NCI-H2171 treated with DMSO at 0.1 percent for 48 hours (cell line): ENCODE results near the gene RALGDS.
"Not testable (repeated sequence)": the region's sequence is repeated elsewhere in the genome, so short reads cannot be mapped to it uniquely, and the experiment has no call there.

ENCODE experiments used
- DNase-seq: peaks from one replicate; lab custom pipeline; 2025; lab: John Stamatoyannopoulos, UW

Gene RALGDS

GRCh38 chr9:133106511-133107244 is 14.4 kb downstream of the RALGDS start:
- DNase-seq, result no peak

DNA sequence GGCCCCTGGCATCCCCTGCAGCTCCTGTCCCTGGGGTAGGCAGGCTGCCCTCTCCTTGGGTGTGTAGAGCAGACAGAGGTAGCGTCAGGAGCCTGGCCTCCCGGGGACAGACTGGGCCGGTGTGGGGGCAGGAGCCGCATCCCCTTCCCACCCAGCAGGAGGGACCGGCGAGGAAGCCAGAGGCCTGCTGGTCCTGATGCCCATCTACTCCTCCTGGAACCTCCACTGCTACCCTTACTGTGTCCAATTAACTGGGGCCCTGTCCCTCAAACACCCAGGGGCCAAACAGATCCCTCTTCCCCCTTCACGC is 15.6 kb downstream of the RALGDS start:
- DNase-seq, result no peak

DNA sequence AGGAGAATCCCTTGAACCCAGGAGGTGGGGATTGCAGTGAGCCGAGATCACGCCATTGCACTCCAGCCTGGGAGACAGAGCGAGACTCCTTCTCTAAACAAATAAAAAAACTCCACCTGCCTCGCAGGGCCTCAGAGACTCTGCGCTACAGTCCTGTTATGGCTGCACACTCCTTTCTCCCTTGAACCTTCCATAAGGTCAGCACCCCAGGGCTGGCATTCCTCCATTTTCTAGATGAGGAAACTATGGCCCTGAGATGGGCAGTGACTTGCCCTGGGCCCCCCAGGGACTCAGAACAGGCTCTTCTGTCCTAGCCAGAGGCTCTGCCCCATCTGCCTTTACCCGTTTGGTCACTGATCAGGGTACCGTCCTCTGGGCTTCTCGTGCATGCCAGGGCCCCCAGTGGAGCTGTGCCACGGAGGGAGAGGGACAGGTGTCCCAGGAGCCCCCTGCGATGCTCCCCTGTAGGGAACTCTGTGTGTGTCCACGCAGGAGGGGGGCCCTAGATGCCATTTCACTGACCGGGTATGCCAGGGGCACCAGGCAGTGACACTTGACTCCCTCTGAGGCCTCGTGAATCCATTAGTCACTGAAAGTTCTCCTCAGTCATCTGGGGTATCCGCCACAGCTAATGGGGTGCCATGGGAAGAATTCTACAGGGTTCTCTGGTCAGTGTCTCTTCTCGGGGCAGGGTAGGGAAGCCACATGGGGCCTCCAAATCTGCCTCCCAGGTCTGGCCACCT is 16.2 kb downstream of the RALGDS start:
- no peak for DNase-seq

DNA sequence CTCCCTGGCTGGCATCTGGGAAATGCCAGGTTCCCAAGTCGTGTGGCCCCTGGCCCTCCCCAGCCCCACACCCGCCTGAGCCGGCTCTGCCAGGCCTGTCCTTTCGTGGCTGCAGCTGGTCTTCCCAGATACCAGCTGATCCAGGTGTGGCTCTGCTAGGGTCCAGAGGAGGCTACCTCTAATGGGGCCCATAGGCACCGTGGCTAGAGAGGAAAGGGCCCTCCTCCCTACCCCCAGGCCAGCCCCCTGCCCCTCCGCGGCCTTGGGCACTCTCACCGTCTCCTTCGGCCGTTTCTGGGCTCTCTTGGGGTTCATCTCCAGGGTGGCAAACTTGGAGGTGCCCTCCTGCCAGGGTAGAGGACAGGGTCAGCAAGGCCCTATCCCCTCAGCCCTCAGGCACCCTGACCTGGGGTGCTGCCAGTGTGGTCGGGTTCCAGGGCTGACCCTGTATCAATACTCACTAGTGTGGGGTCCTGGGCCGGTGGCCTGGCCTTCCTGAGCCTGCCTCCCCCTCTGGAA is 17.0 kb downstream of the RALGDS start:
- no peak for DNase-seq

DNA sequence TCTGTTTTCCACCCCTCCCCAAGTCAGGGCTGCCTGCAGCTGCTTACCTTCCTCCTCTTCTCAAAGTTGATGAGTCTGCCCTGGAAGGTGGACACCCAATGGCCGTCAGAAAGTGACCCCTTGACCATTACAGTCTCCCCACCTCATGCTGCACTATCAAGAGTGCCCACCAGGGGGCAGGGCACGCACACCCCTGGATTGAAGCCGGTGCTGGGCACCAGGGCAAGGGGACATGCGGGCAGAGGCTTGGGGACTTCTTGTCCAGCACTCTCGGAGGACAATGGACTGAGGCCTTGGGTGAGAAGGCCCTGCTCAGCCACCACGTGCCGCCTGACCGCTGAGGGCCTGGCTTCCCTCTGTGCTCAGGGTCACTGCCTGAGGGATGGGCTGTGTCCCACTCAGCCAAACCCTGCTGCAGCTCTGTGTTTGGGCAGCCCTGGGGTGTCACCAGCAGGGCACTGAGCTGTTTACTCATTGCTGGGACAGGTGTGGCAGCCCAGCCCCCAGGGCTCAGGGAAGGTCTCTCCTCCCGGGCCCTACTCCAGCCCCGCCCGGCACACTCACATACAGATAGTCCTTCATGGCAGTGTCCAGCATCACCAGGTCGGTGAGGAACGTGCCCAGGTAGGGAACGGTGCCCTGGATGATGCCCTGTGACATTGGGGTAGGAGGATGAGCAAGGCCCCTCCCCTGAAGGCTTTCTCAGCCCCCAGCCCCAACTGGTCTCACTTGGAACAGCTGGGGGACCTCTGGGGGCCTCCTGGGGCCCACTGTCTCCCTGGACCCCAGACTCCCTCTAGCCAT is 17.7 kb downstream of the RALGDS start:
- no peak for DNase-seq

DNA sequence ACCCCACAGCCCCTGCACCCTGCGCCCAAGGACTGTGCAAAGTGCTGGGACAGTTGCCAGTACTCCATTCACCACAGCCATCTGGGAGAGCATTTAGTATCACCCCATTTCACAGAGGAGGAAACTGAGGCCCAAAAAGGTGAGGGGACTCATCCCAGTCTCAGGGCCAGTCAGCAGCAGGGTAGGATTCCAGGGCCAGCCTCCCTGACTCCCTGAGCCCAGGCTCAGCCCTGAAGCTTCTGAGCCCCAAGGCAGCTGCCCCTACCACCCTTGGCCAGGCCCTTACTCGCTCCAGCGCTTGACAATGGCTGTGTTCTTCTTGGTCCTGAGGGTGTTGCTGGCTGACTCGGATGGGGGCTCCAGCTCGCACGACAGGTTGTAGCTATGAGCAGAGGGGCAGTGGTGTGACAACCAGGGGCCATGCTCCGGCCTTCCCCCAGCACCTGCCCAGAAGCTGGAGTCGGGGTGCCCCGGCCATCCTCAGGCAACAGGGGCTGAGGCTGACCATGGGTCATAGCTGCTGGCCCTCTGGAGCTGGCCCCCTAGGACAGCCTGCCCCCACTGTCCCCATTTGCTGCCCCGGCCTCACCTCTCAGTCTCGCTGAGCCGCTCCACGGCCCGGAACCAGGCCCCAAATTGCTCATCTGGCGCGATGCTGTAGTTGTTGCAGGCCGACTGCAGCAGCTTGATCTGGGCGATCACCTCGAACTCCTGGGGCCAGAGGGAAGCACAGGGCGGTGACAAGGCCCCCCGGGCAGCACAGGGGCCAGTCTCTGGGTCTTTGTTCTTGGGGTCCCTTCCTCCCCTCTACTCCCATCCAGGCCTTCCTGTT is 18.6 kb downstream of the RALGDS start:
- no peak for DNase-seq

DNA sequence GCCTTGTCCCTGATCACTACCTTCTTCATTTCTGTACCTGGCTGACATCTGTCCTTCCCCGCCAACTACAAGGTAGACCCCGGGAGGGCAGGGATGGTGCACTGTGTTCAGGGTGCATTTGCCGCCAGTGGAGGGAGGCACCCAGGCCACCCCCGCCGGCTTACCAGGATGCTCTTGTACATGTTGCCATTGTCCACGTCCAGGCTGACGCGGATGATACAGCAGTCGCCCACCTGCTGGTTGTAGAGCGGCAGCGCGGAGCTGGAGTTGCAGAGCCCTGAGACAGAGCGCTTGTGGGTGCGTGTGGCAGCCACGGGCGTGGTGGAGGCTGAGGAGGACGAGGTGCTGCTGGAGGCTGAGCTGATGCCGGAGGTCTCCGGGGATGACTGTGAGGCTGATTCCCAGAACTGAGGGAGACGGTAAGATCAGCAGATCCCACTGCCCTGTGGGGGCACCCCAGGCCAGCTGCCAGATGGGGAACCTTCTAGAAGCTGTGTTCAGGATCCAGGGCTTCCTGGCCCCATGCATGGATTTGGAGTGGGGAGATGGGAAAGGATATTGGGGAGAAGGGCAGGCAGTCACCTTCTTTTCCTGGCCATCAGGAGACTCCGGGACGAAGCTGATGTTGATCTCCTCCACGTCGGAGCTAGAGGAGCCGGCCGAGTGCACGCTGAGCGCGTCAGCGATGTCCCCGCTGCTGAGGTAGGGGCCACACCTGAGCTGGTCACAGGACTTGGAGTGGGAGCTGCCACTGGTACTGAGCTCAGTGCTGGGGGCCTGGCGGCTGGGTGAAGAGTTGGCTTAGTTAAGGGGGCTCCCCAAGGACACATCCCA is 19.5 kb downstream of the RALGDS start:
- DNase-seq, result no peak

DNA sequence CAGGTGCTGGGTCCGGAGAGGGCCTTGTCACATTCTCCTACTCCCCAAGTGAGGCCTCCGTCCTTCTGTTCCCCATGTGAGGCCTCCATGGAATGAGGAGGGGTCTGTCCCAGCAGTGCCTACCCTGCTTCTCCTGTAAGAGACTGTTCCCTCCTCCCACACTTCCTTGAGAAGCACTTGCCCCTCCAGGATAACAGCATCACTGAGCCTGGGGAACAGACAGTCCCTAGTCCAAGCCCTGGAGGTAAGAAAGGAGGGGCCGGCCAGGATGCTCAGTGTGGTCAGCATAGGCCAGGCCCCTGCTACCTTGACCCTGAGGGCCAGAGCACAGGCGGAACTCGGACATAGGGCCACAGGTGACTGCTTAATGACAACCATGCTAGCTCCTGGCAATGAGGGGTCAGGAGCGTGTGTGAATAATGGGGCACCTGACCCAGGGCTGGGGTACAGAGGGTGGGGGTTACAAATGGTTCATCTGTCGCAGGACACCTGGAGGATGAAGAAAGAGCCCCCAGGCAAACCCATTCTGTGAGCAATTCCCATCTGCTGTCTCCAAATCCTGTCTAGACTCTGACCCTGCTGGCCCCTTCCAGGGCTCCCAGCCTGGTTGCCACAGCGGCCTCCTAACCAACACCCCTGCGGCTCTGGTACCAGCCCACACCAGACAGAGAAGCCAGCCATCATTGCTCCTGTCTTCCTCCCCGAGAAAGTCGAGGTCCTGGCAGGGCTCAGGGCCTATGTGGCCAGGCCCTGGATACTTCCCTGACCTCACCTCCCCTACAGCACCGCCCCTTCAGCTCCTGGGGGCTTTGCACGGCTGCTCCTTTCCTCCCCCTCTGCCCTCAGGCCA is 20.3 kb downstream of the RALGDS start:
- no peak for DNase-seq

DNA sequence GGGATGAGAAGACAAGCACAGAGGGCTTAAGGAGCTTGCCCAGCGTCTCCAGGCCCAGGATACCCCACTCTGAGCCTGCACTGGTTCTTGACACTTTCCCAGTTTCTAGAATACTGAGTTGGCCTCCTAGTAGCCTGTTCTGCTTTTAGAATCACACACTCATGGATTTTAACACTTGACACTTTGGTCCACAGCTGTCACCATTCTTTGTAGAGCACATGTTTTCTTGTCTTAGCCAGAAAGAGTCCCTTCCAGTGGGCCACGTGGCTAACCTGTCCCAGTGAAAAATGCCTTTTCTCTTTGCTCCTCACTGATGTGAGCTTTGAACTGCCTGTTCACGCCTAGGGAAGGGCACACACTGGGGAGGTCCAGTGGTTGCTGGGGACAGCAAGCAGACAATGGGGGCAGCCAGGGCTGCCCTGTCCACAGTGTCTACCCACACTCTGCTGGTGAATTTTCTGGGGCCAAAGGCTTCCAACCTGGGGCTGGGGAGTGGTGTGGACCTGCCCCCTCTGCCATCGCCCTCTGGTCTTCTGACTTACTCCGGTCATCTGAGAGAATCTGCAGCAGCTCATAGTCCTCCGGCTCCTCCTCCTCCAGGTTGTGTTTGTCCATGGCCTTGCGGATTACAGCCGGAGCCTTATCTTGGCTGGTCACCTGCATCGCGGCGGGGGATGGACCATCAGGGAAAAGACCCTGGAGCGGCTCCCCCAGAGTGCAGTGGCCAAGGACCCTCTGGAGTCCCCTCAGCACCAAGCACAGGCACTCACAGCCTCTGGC is 21.1 kb downstream of the RALGDS start:
- DNase-seq, result no peak

DNA sequence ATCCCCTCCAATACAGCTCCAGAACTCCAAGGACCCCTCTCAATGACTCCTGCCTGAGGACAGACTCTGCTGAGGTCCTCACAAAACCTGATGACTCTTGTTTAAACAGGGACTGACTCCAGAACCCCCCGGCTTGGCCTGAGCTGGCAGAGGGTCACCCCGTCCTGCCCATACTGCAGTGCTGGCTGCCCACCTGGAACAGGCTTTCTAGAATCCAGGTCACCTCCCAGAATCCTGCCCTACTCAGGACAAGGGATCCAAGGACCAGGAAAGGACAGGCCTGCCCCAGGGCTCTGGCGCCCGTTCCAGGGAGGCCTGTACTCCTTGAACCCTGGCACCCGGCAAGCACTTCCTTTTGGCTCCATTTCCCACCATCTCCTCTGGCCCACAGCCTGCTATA is 22.2 kb downstream of the RALGDS start:
- DNase-seq, result no peak

DNA sequence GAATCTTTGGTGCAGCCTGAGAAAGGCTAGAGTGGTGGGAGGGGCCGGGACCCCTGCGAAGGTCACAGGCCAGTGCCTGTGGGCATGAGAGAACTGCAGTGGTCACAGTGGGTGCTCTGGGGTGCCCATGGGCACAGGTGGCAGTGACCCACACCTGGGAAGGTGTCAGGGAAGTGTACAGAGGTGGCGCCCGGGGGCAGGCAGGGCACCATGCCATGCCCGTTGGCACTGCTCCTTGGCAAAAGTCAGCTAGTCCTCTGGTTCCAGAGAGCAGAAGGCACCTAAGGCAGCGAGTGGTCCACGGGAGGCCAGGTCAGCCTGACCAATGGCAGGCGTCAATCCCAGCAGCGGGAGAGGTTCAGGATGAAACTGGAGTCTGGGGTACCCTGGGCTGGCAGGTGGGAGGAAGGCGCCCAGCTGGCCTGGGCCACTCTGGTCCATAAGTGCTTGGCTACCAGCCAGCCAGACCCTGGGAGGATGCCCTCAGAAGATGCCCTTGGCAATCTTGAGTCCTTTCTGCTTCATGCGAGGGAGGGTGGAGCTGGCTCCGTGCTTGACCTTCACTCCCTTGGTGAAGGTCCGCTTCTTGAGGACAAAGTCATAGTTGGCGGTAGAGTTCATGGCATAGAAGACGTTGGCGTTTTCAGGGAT is 22.8 kb downstream of the RALGDS start:
- DNase-seq, result no peak

- DNase-seq, result no peak
These were observed 26.1 kb downstream of the RALGDS start for GRCh38 chr9:133094842-133095393.

GRCh38 chr9:133094351-133094750 is 26.7 kb downstream of the RALGDS start:
- DNase-seq, result not testable (repeated sequence)

GRCh38 chr9:133090752-133091385 is 30.2 kb downstream of the RALGDS start:
- no peak for DNase-seq

- DNase-seq, result peak; percentile 97
These were observed 30.9 kb downstream of the RALGDS start for GRCh38 chr9:133090187-133090586.

GRCh38 chr9:133089271-133089671 is 31.8 kb downstream of the RALGDS start:
- DNase-seq, result peak; percentile 99

DNA sequence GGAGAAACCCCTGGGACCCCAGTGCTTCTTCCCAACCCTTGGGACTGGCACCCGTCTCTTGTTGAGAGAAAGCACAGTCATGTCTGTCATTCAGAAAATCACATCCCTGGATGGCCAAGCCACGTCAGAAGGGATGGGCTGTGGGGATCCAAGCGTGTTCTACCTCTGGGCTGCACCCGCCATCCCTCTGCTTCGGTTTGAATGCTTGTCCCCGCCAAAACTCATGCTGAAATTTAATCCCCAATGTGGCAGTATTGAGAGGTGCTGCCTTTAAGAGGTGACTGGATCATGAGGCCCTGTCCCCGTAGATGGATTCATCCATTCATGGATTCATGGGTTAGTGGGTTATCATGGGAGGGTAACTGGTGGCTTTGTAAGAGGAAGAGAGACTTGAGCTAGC is 32.3 kb downstream of the RALGDS start:
- DNase-seq, result no peak
